Measurements from ENCODE around the gene ATXN7L2.
A peak's percentile ranks its signal among the peaks of the same experiment; 100 is the strongest.

Gene ATXN7L2

DNA sequence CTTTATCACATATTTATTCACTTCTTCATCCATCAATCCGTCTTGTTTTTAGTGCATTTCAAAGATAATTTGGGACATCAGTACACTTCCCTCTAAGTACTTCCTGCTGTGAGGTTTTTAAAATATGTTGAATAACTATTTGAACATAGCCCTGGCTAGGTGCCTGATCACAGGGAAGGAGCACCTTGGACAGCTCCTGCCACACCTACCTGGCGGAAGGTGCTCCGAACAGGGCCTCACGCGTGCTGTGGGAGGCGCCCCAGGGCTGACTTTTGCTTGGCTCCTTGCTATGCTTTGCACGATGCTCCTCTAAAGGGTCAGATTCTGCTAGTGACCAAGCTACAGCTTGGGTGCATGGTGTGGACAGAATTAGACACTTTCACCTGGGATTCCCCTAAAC lies 4.9 kb upstream of the ATXN7L2 start:
- no peak overlapping the region for H3K9ac ChIP-seq (ENCODE audit: low read depth, low read length)
- no peak overlapping the region for H3K27ac ChIP-seq (ENCODE audit: low read length)
- no peaks in the 10 kb centered on the region for H3K4me1 ChIP-seq (ENCODE audit: insufficient read depth, low read length)
- H3K36me3 ChIP-seq (ENCODE audit: insufficient read depth, low read depth, low read length): no peaks in the 10 kb centered on the region
- no peaks in the 10 kb centered on the region for H3K9me3 ChIP-seq (ENCODE audit: insufficient read depth, low read depth, low read length)
- no peak overlapping the region for H3K4me3 ChIP-seq (ENCODE audit: low read length)
- H3K27me3 ChIP-seq (ENCODE audit: insufficient read depth, low read length): peaks cover 10% of the 10 kb centered on the region

DNA sequence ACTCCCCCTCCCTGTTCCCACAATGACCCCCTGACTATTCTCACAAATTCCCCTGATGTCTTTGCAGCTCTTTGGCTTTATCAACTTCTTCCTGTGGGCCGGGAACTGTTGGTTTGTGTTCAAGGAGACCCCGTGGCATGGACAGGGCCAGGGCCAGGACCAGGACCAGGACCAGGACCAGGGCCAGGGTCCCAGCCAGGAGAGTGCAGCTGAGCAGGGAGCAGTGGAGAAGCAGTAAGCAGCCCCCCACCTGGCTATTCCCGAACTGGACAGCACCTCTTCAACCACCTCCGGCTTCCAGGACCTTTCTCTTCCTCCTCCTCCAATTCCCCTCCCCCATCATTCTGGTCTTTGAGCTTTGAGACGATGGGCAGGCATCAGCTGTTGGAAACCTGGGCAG lies 4.4 kb upstream of the ATXN7L2 start:
- no peaks in the 10 kb centered on the region for H3K9me3 ChIP-seq (ENCODE audit: insufficient read depth, low read depth, low read length)
- no peak overlapping the region for H3K4me3 ChIP-seq (ENCODE audit: low read length)
- H3K4me1 ChIP-seq (ENCODE audit: insufficient read depth, low read length): no peaks in the 10 kb centered on the region
- no peak overlapping the region for H3K9ac ChIP-seq (ENCODE audit: low read depth, low read length)
- no peak overlapping the region for H3K27ac ChIP-seq (ENCODE audit: low read length)
- peaks cover 10% of the 10 kb centered on the region for H3K27me3 ChIP-seq (ENCODE audit: insufficient read depth, low read length)
- H3K36me3 ChIP-seq (ENCODE audit: insufficient read depth, low read depth, low read length): no peaks in the 10 kb centered on the region

DNA sequence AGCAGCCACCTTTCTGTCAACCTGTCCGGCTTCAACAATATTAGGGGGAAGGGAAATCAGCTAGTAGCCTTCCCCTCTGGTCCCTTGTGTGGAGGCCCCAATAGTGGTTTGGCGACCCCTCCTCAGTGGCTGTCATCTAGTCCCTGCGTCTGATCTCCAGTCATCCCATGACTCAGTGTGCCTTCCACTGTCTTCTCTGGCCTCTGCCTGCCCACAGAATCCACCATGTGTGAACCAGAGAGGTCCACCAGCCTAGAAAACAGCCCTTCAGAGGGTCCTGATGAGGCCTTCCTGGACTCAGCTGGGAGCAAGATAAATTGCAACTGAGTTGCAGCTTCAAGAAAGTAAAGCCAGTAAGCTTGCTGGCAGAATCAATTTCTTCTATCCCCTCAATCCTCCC lies 3.8 kb upstream of the ATXN7L2 start:
- no peak overlapping the region for H3K9ac ChIP-seq (ENCODE audit: low read depth, low read length)
- H3K27ac ChIP-seq (ENCODE audit: low read length): no peak overlapping the region
- peaks cover 10% of the 10 kb centered on the region for H3K27me3 ChIP-seq (ENCODE audit: insufficient read depth, low read length)
- H3K9me3 ChIP-seq (ENCODE audit: insufficient read depth, low read depth, low read length): no peaks in the 10 kb centered on the region
- H3K4me3 ChIP-seq (ENCODE audit: low read length): no peak overlapping the region
- peaks cover 1% of the 10 kb centered on the region; the same call in 1 of the 2 replicates for H3K4me1 ChIP-seq (ENCODE audit: insufficient read depth, low read length)
- no peaks in the 10 kb centered on the region for H3K36me3 ChIP-seq (ENCODE audit: insufficient read depth, low read depth, low read length)

DNA sequence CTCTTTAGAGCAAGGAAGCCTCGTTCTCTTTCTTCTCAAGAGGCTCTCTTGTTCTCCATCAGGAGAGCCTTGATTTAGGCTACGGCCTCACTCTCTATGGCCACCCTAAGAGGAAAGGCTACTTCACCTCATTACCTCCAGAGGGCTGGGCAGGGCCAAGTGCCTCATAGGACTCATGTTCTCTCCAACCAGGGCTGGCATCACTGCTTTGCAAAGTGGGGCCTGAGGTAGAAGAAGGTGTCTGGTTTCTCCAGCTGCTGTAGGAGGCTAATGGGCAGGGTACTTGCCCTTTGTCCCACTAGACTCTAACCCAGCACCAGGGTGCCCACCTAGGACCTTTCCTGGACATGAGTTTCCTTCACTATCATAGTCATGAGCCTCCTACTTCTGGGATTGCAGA lies 2.1 kb upstream of the ATXN7L2 start:
- H3K36me3 ChIP-seq (ENCODE audit: insufficient read depth, low read depth, low read length): no peaks in the 10 kb centered on the region; the same call in 1 of the 2 replicates
- H3K27ac ChIP-seq (ENCODE audit: low read length): no peak overlapping the region
- H3K9ac ChIP-seq (ENCODE audit: low read depth, low read length): no peak overlapping the region
- H3K4me3 ChIP-seq (ENCODE audit: low read length): no peak overlapping the region
- no peaks in the 10 kb centered on the region for H3K9me3 ChIP-seq (ENCODE audit: insufficient read depth, low read depth, low read length)
- peaks cover 10% of the 10 kb centered on the region for H3K27me3 ChIP-seq (ENCODE audit: insufficient read depth, low read length)
- H3K4me1 ChIP-seq (ENCODE audit: insufficient read depth, low read length): peaks cover 8% of the 10 kb centered on the region; the same call in 1 of the 2 replicates

DNA sequence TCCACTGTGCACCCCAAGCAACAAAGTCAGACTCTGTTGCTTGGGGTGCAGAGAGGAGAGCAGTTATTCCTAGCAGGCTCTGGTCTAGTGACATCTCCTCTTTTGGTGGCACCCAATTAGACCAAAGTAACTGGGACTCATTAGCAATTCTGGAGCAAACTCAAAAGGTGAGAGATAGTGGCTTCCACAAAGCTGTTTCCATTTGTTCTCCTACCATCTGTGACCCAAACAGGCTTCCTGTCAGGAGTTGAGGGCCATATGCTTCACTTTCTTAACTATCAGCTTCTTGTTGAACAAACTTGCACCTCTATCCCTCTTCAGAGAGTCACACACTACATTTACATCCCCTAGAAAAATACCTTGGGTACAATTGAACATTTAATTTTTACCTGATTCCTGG lies 1.5 kb upstream of the ATXN7L2 start:
- Histone ChIP-seq H3K4me3 (ENCODE audit: low read length) (no peak overlapping the region), H3K9me3 (ENCODE audit: insufficient read depth, low read depth, low read length) (no peaks in the 10 kb centered on the region), H3K27ac (ENCODE audit: low read length) (no peak overlapping the region), H3K9ac (ENCODE audit: low read depth, low read length) (no peak overlapping the region), H3K27me3 (ENCODE audit: insufficient read depth, low read length) (peaks cover 10% of the 10 kb centered on the region), H3K4me1 (ENCODE audit: insufficient read depth, low read length) (peaks cover 8% of the 10 kb centered on the region; the same call in 1 of the 2 replicates), H3K36me3 (ENCODE audit: insufficient read depth, low read depth, low read length) (peaks cover 2% of the 10 kb centered on the region; the same call in 1 of the 2 replicates)

DNA sequence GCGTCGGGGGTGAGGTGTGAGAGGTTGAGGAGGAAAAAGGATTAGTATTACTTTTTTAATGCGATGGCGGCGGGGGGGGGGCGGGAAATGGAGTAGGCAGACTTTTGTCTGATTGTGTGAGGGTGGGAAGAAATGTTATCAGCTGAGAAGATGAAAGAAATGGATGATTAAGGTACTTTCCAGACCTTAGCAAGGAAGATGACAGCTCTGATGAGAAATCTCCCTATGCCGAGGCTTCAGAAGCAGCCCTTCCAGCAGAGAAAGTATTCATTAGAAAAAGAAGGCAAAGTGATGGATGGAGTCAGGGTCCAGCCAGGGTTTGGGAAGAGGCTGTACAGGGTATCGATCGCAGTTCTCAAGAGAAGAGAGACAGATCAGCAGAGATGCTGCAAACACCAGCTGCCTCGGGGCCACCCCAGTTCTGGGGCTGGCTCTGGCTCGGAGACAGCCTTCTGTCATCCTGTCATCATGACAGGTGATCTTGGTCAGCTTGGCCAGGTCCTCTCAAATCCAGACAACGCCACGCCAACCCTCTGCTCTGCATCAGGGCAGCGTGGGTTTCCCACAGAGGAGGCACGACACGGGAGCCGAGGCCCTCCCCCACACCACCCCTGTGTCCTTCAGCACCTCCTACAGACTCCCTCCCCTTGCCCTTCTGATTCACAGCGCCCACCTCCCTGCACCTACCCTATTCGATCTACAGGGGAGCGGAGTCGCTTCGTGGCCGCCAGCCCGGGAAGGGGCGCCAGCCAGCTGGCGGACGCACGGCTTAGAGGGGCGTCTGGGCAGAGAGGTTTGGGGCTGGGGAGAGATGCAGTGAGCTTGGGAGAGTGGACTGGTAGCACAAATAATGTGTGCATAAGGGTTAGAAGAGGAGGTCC lies 674 bp upstream of the ATXN7L2 start:
- H3K27me3 ChIP-seq (ENCODE audit: insufficient read depth, low read length): peaks cover 10% of the 10 kb centered on the region
- peak overlapping the region; percentile 97 for H3K4me3 ChIP-seq (ENCODE audit: low read length)
- H3K9me3 ChIP-seq (ENCODE audit: insufficient read depth, low read depth, low read length): no peaks in the 10 kb centered on the region
- H3K27ac ChIP-seq (ENCODE audit: low read length): no peak overlapping the region
- H3K4me1 ChIP-seq (ENCODE audit: insufficient read depth, low read length): peaks cover 8% of the 10 kb centered on the region; the same call in 1 of the 2 replicates
- H3K36me3 ChIP-seq (ENCODE audit: insufficient read depth, low read depth, low read length): peaks cover 10% of the 10 kb centered on the region; the same call in 1 of the 2 replicates
- H3K9ac ChIP-seq (ENCODE audit: low read depth, low read length): no peak overlapping the region

DNA sequence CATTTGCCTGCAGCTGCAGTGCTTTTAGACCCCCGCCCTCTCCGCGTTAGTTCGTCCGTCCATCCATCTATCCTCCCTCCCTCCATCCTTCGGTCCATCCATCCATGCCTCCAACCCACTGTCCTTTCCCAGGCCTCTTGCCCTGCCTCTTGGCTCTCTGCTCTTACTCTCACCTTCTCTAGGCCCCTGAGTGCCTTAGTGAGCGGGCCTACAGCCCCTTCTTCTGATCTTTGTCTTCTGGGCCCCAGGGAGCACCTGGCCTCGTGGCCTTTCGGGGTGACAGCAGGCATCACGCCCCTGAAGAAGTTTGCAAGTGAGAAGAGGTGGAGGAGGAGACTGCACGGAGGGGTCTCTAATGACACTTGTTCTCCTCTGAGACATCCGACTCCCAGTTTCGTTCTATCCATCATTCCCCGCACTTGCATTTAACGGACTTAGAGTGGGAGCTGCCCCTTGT lies 842 bp downstream of the ATXN7L2 start:
- peak overlapping the region; percentile 93; the same call in 1 of the 2 replicates for H3K9ac ChIP-seq (ENCODE audit: low read depth, low read length)
- H3K4me1 ChIP-seq (ENCODE audit: insufficient read depth, low read length): peaks cover 8% of the 10 kb centered on the region; the same call in 1 of the 2 replicates
- peak overlapping the region; percentile 97 for H3K4me3 ChIP-seq (ENCODE audit: low read length)
- peaks cover 10% of the 10 kb centered on the region for H3K27me3 ChIP-seq (ENCODE audit: insufficient read depth, low read length)
- no peak overlapping the region for H3K27ac ChIP-seq (ENCODE audit: low read length)
- no peaks in the 10 kb centered on the region for H3K9me3 ChIP-seq (ENCODE audit: insufficient read depth, low read depth, low read length)
- H3K36me3 ChIP-seq (ENCODE audit: insufficient read depth, low read depth, low read length): peaks cover 24% of the 10 kb centered on the region

DNA sequence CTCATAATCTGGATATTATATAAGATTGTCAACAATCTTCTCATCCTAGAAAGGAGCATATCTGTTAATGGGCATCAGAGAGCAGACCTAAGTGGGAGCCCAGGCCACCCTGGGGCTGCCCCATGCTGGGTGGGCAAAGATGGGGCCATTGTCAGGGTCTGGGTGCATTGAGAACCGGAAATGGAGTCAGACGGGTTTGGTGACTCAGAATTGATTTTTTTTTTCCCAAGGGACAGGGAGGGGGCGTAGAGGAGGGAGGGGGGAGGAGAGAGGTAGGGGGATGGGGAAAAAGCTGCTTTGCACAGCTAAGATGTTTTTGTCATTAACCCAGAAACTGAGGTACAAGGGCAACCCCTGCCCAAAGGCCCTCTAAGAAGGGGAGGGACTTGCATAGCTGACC lies 1.3 kb downstream of the ATXN7L2 start:
- Histone ChIP-seq H3K9ac (ENCODE audit: low read depth, low read length) (peak overlapping the region; percentile 93; the same call in 1 of the 2 replicates), H3K27ac (ENCODE audit: low read length) (no peak overlapping the region), H3K36me3 (ENCODE audit: insufficient read depth, low read depth, low read length) (peaks cover 26% of the 10 kb centered on the region), H3K27me3 (ENCODE audit: insufficient read depth, low read length) (peaks cover 10% of the 10 kb centered on the region), H3K4me3 (ENCODE audit: low read length) (peak overlapping the region; percentile 97), H3K9me3 (ENCODE audit: insufficient read depth, low read depth, low read length) (no peaks in the 10 kb centered on the region), H3K4me1 (ENCODE audit: insufficient read depth, low read length) (peaks cover 8% of the 10 kb centered on the region; the same call in 1 of the 2 replicates)

DNA sequence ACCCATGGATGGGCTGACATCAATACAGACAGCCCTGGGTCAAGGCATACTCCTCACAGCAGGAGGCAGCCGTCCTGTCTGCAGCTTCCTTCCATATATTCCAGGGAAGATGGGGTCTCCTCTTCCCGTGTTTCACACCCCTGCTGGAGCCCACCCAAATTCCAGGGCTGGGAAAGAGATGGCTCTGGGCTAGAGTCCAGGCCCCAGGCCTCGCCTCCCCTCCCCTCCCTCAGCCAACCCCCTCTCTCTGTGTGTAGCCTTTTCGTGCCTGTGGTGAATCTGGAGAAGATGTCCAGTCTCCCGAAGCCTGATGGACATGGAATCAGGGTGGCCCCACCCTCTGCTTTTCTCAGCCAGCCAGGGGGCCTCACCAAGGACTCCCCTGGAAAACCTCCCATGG lies 3.6 kb downstream of the ATXN7L2 start:
- Histone ChIP-seq H3K27ac (ENCODE audit: low read length) (no peak overlapping the region), H3K36me3 (ENCODE audit: insufficient read depth, low read depth, low read length) (peaks cover 26% of the 10 kb centered on the region), H3K9ac (ENCODE audit: low read depth, low read length) (no peak overlapping the region), H3K4me1 (ENCODE audit: insufficient read depth, low read length) (peaks cover 8% of the 10 kb centered on the region; the same call in 1 of the 2 replicates), H3K9me3 (ENCODE audit: insufficient read depth, low read depth, low read length) (no peaks in the 10 kb centered on the region), H3K4me3 (ENCODE audit: low read length) (no peak overlapping the region), H3K27me3 (ENCODE audit: insufficient read depth, low read length) (peaks cover 4% of the 10 kb centered on the region)

DNA sequence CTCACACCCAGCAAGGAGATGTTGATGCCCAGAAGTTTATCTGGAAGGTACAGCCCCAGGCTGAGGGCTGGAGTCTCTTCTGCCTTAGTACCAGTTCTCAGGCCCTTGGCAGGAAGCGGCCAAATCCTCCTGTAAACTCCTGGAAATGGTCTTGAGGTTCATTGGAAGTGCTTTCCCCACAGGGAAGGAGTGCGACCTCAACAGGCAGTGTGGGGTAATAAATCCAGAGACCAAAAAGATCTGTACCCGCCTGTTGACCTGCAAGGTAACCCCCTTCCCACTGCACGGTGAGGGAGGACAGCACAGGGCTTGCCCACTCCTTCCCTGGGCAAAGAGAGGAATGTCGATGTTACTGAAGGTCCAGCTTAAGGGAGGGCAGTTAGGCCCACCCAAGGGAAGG lies 4.5 kb downstream of the ATXN7L2 start:
- Histone ChIP-seq H3K36me3 (ENCODE audit: insufficient read depth, low read depth, low read length) (peaks cover 26% of the 10 kb centered on the region), H3K9me3 (ENCODE audit: insufficient read depth, low read depth, low read length) (no peaks in the 10 kb centered on the region), H3K27me3 (ENCODE audit: insufficient read depth, low read length) (no peaks in the 10 kb centered on the region), H3K9ac (ENCODE audit: low read depth, low read length) (no peak overlapping the region), H3K27ac (ENCODE audit: low read length) (no peak overlapping the region), H3K4me3 (ENCODE audit: low read length) (no peak overlapping the region), H3K4me1 (ENCODE audit: insufficient read depth, low read length) (peaks cover 8% of the 10 kb centered on the region; the same call in 1 of the 2 replicates)

DNA sequence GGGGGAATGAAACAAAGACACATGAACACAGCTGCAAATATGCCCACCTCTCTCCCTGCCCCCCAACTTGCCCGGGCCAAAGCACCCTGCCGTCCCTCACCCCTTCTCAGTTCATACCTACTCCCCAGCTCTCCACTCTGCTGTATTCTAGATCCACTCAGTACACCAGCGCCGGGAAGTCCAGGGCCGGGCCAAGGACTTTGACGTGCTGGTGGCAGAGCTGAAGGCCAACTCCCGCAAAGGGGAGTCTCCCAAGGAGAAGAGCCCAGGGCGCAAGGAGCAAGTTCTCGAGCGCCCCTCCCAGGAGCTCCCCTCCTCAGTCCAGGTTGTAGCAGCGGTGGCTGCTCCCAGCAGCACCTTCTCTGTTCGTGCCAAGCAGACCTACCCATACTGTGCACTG lies 5.0 kb downstream of the ATXN7L2 start:
- H3K27me3 ChIP-seq (ENCODE audit: insufficient read depth, low read length): no peaks in the 10 kb centered on the region
- no peak overlapping the region for H3K4me3 ChIP-seq (ENCODE audit: low read length)
- H3K27ac ChIP-seq (ENCODE audit: low read length): no peak overlapping the region
- H3K9ac ChIP-seq (ENCODE audit: low read depth, low read length): no peak overlapping the region
- peaks cover 26% of the 10 kb centered on the region for H3K36me3 ChIP-seq (ENCODE audit: insufficient read depth, low read depth, low read length)
- no peaks in the 10 kb centered on the region for H3K9me3 ChIP-seq (ENCODE audit: insufficient read depth, low read depth, low read length)
- H3K4me1 ChIP-seq (ENCODE audit: insufficient read depth, low read length): peaks cover 8% of the 10 kb centered on the region; the same call in 1 of the 2 replicates
